Activated gamma-delta T cell (primary cell): ENCODE results near the gene ZNF746.
"Not testable (repeated sequence)": the region's sequence is repeated elsewhere in the genome, so short reads cannot be mapped to it uniquely, and the experiment has no call there.

Experiments
- DNase-seq: peaks from one replicate; lab custom pipeline; 2025; lab: John Stamatoyannopoulos, UW

Gene ZNF746

GRCh38 chr7:149459540-149460452, 37.8 kb downstream of the ZNF746 start:
- no peak for DNase-seq

GRCh38 chr7:149459201-149459539, 38.4 kb downstream of the ZNF746 start:
- no peak for DNase-seq

- DNase-seq = no peak
Measured at GRCh38 chr7:149458235-149458634, 39.4 kb downstream of the ZNF746 start.

GRCh38 chr7:149457766-149458165, 39.8 kb downstream of the ZNF746 start:
- DNase-seq = no peak

GRCh38 chr7:149456506-149457421, 40.8 kb downstream of the ZNF746 start:
- no peak for DNase-seq

GRCh38 chr7:149455175-149455950, 42.2 kb downstream of the ZNF746 start:
- no peak for DNase-seq

GRCh38 chr7:149454750-149455149, 42.9 kb downstream of the ZNF746 start:
- DNase-seq = no peak

GRCh38 chr7:149454006-149454405, 43.6 kb downstream of the ZNF746 start:
- no peak for DNase-seq

- DNase-seq = no peak
Measured at GRCh38 chr7:149450821-149451220, 46.8 kb downstream of the ZNF746 start.

- no peak for DNase-seq
Measured at GRCh38 chr7:149449897-149450296, 47.7 kb downstream of the ZNF746 start.

- no peak for DNase-seq
Measured at GRCh38 chr7:149448961-149449360, 48.6 kb downstream of the ZNF746 start.

GRCh38 chr7:149446026-149446425, 51.6 kb downstream of the ZNF746 start:
- not testable (repeated sequence) for DNase-seq

- no peak for DNase-seq
Measured at GRCh38 chr7:149444287-149444686, 53.3 kb downstream of the ZNF746 start.

GRCh38 chr7:149443523-149443922, 54.1 kb downstream of the ZNF746 start:
- DNase-seq = no peak

GRCh38 chr7:149442924-149443323, 54.7 kb downstream of the ZNF746 start:
- DNase-seq = no peak

- DNase-seq = no peak
Measured at GRCh38 chr7:149440222-149440621, 57.4 kb downstream of the ZNF746 start.

GRCh38 chr7:149436358-149436757, 61.3 kb downstream of the ZNF746 start:
- DNase-seq = no peak

GRCh38 chr7:149433124-149433523, 64.5 kb downstream of the ZNF746 start:
- no peak for DNase-seq

GRCh38 chr7:149432121-149432691, 65.4 kb downstream of the ZNF746 start:
- no peak for DNase-seq

- no peak for DNase-seq
Measured at GRCh38 chr7:149431486-149432120, 66.0 kb downstream of the ZNF746 start.

GRCh38 chr7:149430192-149430591, 67.4 kb downstream of the ZNF746 start:
- no peak for DNase-seq
